CD4-positive, alpha-beta T cell treated with Interleukin-6 at 100 ng/mL for 8 hours (primary cell): ENCODE results near the gene ST8SIA4.
"Not testable (repeated sequence)": the region's sequence is repeated elsewhere in the genome, so short reads cannot be mapped to it uniquely, and the experiment has no call there.

Source experiments
- DNase-seq: peaks from one replicate; pipeline ENCODE4 v3.0.0-alpha.2; 2020; ENCODE audit warnings: mixed read lengths, low spot score

ST8SIA4 gene

GRCh38 chr5:100828071-100828897 lies 74.8 kb downstream of the ST8SIA4 start:
- DNase-seq, result no peak

DNA sequence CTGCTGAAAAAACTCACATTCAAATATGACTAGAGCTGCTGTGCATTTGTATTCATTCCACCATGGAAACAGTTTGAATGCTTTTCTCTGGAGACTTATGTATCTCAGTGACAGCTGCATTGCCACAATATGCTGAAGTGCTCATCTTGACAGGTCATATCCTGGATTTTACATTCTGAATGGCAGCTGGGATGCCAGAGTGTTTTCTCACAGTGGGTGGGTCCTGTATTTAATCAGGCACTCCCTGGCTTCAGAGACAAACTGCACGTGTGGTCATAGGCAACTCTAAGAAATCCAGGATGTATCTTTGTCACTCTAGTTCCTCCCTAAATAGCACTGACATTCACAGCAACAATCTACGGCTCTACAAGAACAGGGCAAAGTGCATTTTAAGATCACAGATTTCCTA lies 75.6 kb downstream of the ST8SIA4 start:
- no peak for DNase-seq

DNA sequence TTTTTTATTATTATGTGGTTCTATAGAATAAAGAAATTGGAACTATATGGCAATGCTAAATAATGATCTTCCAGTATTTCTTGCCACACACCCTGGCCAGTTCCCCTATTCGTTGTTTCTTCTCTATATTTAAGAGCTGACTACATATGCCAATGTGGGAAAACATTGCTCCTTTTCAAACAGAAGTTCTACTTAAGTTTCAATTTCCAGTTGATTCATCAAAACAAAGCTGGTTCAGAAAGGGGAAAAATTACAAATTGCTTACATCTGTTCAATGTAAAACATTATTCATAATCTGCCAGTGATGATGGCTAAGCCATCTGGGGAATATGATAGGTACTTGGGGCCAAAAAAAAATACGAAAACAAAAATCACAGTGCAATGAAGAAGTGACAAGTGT lies 76.9 kb downstream of the ST8SIA4 start:
- DNase-seq, result no peak

DNA sequence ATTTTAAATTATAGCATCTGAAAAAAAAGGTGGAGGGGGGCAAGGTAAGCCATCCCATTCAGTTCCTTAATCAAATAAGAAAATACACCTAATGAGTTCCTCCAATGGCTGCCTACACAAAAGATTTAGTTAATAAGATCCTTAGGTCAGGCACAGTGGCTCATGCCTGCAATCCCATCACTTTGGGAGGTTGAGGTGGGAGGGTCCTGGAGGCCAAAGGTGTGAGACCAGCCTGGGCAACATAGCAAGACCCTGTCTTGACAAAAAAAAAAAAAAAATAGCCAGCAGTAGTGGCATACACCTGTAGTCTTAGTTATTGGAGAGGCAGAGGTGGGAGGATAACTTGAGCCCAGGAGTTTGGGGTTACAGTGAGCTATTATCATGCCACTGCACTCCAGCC lies 78.4 kb downstream of the ST8SIA4 start:
- DNase-seq, result no peak

- no peak for DNase-seq
Observed at GRCh38 chr5:100823812-100824211, 79.3 kb downstream of the ST8SIA4 start.

GRCh38 chr5:100821751-100822150 lies 81.3 kb downstream of the ST8SIA4 start:
- no peak for DNase-seq

- DNase-seq, result no peak
Observed at GRCh38 chr5:100818340-100818739, 84.7 kb downstream of the ST8SIA4 start.

DNA sequence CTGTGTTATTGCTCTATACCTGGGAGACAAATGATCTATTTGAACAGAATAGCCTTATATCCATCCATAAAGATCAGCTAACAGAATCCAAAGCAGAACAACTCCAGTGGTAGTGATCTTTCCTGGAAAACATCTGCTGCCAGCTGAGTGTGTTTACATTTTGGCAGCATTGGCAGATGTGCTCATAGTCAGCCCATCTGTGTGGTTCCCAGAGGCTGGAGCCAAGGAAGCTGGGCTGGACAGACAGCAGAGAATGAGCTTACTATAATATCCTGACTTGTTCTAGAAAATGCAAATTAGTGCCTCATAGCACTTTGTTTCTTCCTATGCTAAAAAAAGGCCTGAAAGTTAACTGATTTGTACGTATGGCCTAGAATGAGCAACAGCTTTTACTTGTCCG lies 99.7 kb downstream of the ST8SIA4 start:
- no peak for DNase-seq

- DNase-seq, result no peak
Observed at GRCh38 chr5:100802208-100802607, 100.9 kb downstream of the ST8SIA4 start.

- no peak for DNase-seq
Observed at GRCh38 chr5:100800562-100800961, 102.5 kb downstream of the ST8SIA4 start.

DNA sequence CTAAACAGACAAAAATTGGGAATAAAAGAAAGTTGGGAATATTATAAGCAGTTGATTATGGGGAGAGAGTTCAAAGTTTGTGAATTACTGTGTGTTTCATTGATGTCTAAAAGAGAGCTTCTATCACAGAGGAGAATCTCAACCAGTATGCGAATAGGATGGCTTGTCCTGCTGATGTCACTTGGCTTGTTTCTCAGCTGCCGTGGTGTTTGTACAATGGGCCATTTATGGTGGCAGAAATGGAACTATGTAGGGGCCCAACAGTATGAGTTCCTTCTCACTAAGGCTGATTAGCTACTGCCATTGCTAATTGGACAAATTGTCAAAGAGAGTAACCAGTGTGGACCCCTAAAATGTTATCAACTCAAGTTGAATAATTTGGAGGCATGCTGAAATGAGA lies 103.9 kb downstream of the ST8SIA4 start:
- DNase-seq, result no peak

DNA sequence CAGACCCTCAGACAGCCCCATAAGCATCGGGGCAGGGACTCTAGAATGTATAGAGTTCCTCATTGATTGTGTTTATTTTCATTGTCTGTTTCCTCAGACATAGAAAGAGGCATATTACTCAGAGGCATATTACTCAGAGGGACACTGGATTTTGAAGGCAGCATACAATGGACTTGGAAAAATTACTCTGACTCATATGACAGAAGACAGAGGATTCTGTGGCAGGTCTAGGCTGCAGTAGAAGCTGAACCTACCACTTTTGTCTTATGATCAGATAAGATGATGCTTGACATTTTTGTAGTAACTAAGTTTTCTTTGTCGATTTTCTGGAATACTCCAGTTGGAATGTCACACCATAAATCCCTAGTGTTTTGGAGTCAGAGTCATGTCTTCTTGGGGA lies 105.2 kb downstream of the ST8SIA4 start:
- no peak for DNase-seq

- DNase-seq, result no peak
Observed at GRCh38 chr5:100796851-100797250, 106.2 kb downstream of the ST8SIA4 start.

DNA sequence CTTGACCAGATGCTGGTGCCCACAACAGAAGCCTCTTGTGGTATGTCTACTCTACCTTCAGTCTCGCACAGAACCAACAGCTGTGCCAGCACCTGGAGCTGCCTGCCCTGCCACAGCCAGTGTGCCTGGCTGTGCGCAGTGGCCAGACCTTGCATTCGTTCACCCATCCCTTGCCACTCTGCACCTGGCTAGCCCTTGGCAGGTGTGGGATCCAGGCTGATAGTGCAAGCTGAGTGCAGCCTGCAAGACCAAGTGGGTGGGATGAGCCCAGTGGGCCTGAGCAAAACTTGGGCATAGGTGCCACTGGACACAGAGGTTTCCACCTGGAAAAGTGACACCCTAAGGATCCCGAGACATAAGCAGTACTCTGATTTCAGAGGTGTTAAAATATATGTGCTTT lies 108.2 kb downstream of the ST8SIA4 start:
- no peak for DNase-seq

- DNase-seq, result no peak
Observed at GRCh38 chr5:100794218-100794617, 108.9 kb downstream of the ST8SIA4 start.

- DNase-seq, result no peak
Observed at GRCh38 chr5:100792781-100793180, 110.3 kb downstream of the ST8SIA4 start.

- no peak for DNase-seq
Observed at GRCh38 chr5:100791391-100791790, 111.7 kb downstream of the ST8SIA4 start.

DNA sequence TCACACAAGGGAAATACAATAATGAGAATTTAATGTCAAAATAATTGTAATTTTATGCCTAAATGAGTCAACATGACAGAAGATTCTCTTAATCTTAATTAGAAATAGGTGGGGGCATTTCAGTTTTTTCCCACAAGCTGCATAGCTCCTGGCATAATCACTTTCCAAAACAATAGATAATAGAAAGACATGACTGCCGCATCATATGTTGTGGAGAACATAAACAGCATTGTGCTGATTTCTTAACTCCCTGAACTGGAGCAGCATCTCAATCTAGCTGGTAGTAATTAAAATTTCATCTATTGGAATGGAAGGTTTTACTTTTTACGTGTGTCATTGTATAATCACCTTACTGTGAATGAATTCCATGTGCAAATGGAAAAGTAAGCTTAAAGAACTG lies 112.1 kb downstream of the ST8SIA4 start:
- DNase-seq, result no peak

- DNase-seq, result no peak
Observed at GRCh38 chr5:100790170-100790665, 112.9 kb downstream of the ST8SIA4 start.

GRCh38 chr5:100789694-100790093 lies 113.4 kb downstream of the ST8SIA4 start:
- DNase-seq, result no peak

DNA sequence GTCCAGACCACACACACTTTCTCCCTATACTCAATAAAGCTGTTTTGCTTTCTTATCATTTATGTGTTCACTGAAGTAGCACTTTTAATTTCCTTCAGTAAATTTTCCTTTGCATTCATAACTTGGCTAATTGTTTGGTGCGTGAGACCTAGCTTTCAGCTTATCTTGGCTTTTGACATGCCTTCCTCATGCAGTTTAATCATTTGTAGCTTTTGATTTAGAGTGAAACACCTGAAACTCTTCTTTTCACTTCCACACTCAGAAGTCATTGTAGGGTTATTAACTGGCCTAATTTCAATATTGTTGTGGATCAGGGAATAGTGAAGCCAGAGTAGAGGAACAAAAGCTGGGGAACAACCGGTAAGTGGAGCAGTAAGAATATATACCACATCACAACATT lies 114.7 kb downstream of the ST8SIA4 start:
- no peak for DNase-seq

DNA sequence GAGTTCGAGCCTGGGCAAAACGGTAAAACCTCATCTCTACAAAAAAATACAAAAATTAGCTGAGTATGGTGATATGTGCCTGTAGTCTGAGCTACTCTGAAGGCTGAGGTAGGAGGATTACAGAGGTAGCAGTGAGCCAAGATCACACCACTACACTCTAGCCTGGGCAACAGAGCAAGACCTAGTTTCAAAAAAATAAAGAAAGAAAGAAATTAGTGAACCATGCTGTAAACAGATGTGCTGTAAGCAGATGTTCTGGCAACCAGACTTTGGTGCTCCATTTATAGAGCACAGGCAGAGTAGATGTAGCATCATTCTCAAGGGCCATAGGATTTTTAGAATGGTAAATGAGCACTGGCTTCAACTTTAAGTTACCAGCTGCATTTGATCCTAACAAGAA lies 115.4 kb downstream of the ST8SIA4 start:
- DNase-seq, result no peak

GRCh38 chr5:100785536-100785935 lies 117.5 kb downstream of the ST8SIA4 start:
- not testable (repeated sequence) for DNase-seq

GRCh38 chr5:100780376-100780870 lies 122.7 kb downstream of the ST8SIA4 start:
- peak; percentile 23 for DNase-seq
